Loucy (cell line): ENCODE measurements around the gene ARG1.

ENCODE experiments used
- CTCF ChIP-seq: fragments of 200-600 bp; sonication (generic); conservative IDR thresholded peaks from 2 replicates; pipeline ENCODE4 v1.5.1; 2014; ENCODE audit warnings: mild to moderate bottlenecking, antibody characterized with exemption, low read length
- EZH2phosphoT487 ChIP-seq: fragments of 200-600 bp; IDR thresholded peaks from 2 replicates; pipeline ENCODE4 v1.6.1; 2018; ENCODE audit warnings: antibody characterized with exemption, mild to moderate bottlenecking, moderate library complexity, borderline replicate concordance

- TF ChIP-seq CTCF (no peak), EZH2phosphoT487 (no peak)
Measured at GRCh38 chr6:131547488-131547887, 25.5 kb upstream of the ARG1 start.
